K562 (cell line): ENCODE results near the gene SEMA6D. TPM values are rescaled to one million over a fixed set of nuclear protein-coding genes. Genes with fewer than 3 reads are reported as not detected.

Source experiments
- ATAC-seq: fragments of 200-7000 bp; cut with Tn5 transposase; 3 replicates; pipeline ENCODE4 v1.9.1; 2020; ENCODE audit warnings: moderate library complexity
- BruUV-seq: library from RNA; stranded (reverse); fragments of 400-500 nt; replicated peaks from 2 replicates; lab custom pipeline; 2021; lab: Mats Ljungman, UMichigan
- CTCF ChIA-PET: fragments of 300-600 bp; formaldehyde crosslinking; extraction: SDS; loops from one replicate; lab custom pipeline; 2021; ENCODE audit warnings: low intra/inter-chr PET ratio; lab: Yijun Ruan, JAX
- POLR2A ChIA-PET: fragments of 300-600, 350-650 bp; sonication (Branson Sonifier 250); formaldehyde crosslinking; extraction: SDS; loops from one replicate; lab custom pipeline; 2021; ENCODE audit warnings: antibody characterized with exemption, inconsistent platforms; lab: Yijun Ruan, JAX
- DNase-seq, 4 experiments: peaks; one replicate each; pipeline versions ENCODE4 v3.0.0 to v3.0.0-alpha.2; 2011 to 2018; ENCODE audit warnings: low spot score in 3 of 4, mixed read lengths in 3 of 4; ENCODE audit errors: extremely low read depth in 1 of 4
- FAIRE-seq: peaks from 2 replicates; lab custom pipeline; 2011; peaks lifted over from hg19 to GRCh38; lab: Jason Lieb, UNC
- H2AFZ ChIP-seq: 2 replicates; pipeline ENCODE4 v1.6.0; 2011; ENCODE audit warnings: low read depth, low read length, control low read depth, inconsistent platforms
- H3K27ac ChIP-seq: fragments of 200-600 bp; 3 replicates; pipeline ENCODE4 v1.8.0; 2011; ENCODE audit warnings: low read depth, mild to moderate bottlenecking, control low read depth, inconsistent platforms, low read length, moderate library complexity, mixed read lengths; ENCODE audit errors: extremely low read depth
- H3K27me3 ChIP-seq, 2 experiments: fragments of 300-600 bp in 1 of 2; 2 replicates in 1 of 2; 3 replicates in 1 of 2; pipeline versions ENCODE4 v1.6.0 to v1.8.0; 2011; ENCODE audit warnings: inconsistent platforms in 2 of 2, low read length in 2 of 2, mild to moderate bottlenecking in 1 of 2, mixed read lengths in 1 of 2, moderate library complexity in 1 of 2; ENCODE audit not compliant: control insufficient read depth in 2 of 2, insufficient read depth in 2 of 2
- H3K36me3 ChIP-seq: fragments of 300-600 bp; 3 replicates; pipeline ENCODE4 v1.8.0; 2011; ENCODE audit warnings: mild to moderate bottlenecking, low read length, inconsistent platforms; ENCODE audit not compliant: control insufficient read depth, insufficient read depth
- H3K4me1 ChIP-seq, 2 experiments: fragments of 200-600 bp in 1 of 2; replicated peaks in 1 of 2; 2 replicates in 1 of 2; 3 replicates in 1 of 2; pipeline versions ENCODE4 v1.5.1 to v1.8.0; 2011; ENCODE audit warnings: inconsistent platforms in 2 of 2, low read length in 2 of 2, mild to moderate bottlenecking in 1 of 2, mixed read lengths in 1 of 2, moderate library complexity in 1 of 2; ENCODE audit not compliant: control insufficient read depth in 2 of 2, insufficient read depth in 2 of 2
- H3K4me2 ChIP-seq: 2 replicates; pipeline ENCODE4 v1.6.1; 2011; ENCODE audit warnings: low read length, control low read depth, inconsistent platforms, mixed read lengths; ENCODE audit not compliant: insufficient read depth
- H3K4me3 ChIP-seq: fragments of 200-600 bp; sonication (generic), shearing (Covaris generic); 2 replicates; pipeline ENCODE4 v1.5.1; 2016; ENCODE audit warnings: control low read depth, inconsistent platforms
- H3K79me2 ChIP-seq: fragments of 200-600 bp; 3 replicates; pipeline ENCODE4 v1.8.0; 2011; ENCODE audit warnings: low read length, inconsistent platforms; ENCODE audit not compliant: control insufficient read depth, insufficient read depth
- H3K9ac ChIP-seq, 2 experiments: 2 replicates each; pipeline versions ENCODE4 v1.6.0 to v1.6.1; 2011; ENCODE audit warnings: low read depth in 2 of 2, low read length in 2 of 2, control low read depth in 1 of 2, inconsistent platforms in 1 of 2, mild to moderate bottlenecking in 1 of 2, mixed read lengths in 1 of 2; ENCODE audit not compliant: insufficient read depth in 1 of 2
- H3K9me1 ChIP-seq: one replicate; pipeline ENCODE4 v1.6.0; 2011; ENCODE audit warnings: inconsistent platforms, mild to moderate bottlenecking, low read length, moderate library complexity; ENCODE audit not compliant: control insufficient read depth, insufficient read depth
- H3K9me3 ChIP-seq: replicated peaks from 2 replicates; pipeline ENCODE4 v1.5.1; 2011; ENCODE audit warnings: low read depth, low read length, inconsistent platforms; ENCODE audit not compliant: control insufficient read depth, insufficient read depth
- H4K20me1 ChIP-seq: replicated peaks from 2 replicates; pipeline ENCODE4 v1.6.1; 2011; ENCODE audit warnings: low read length, inconsistent platforms, mixed read lengths; ENCODE audit not compliant: control insufficient read depth, insufficient read depth
- HOXB6 ChIP-seq: fragments of 250-450 bp; sonication (Bioruptor Pico); IDR thresholded peaks from 2 replicates; pipeline ENCODE4 v1.5.1; 2022; ENCODE audit warnings: mild to moderate bottlenecking, borderline replicate concordance
- KLF6 ChIP-seq: fragments of 250-450 bp; sonication (Bioruptor Pico); IDR thresholded peaks from 2 replicates; pipeline ENCODE4 v1.4.0; 2020; ENCODE audit warnings: mild to moderate bottlenecking, moderate library complexity, borderline replicate concordance
- MXI1 ChIP-seq: IDR thresholded peaks from 2 replicates; pipeline ENCODE4 v1.6.1; 2011; ENCODE audit warnings: low read depth, mild to moderate bottlenecking, improper control_type of control experiment, low read length
- NBN ChIP-seq: fragments of 450-650 bp; IDR thresholded peaks from 2 replicates; pipeline ENCODE4 v1.6.1; 2016; ENCODE audit warnings: low read depth, mild to moderate bottlenecking
- NFYB ChIP-seq: IDR thresholded peaks from 2 replicates; pipeline ENCODE4 v1.6.1; 2011; ENCODE audit warnings: mild to moderate bottlenecking, moderate library complexity; ENCODE audit not compliant: insufficient read length; ENCODE audit errors: extremely low read depth
- NR2F6 ChIP-seq: fragments of 450-650 bp; formaldehyde crosslinking; IDR thresholded peaks from 2 replicates; pipeline ENCODE4 v1.4.0; 2020; ENCODE audit warnings: mild to moderate bottlenecking
- SP2 ChIP-seq: IDR thresholded peaks from 2 replicates; pipeline ENCODE4 v1.6.1; 2011; ENCODE audit warnings: mild to moderate bottlenecking, low read depth, low read length, moderate library complexity; ENCODE audit not compliant: poor library complexity, severe bottlenecking; ENCODE audit errors: extremely low read depth
- ZNF23 ChIP-seq: fragments of 250-450 bp; sonication (Bioruptor Pico); IDR thresholded peaks from 2 replicates; pipeline ENCODE4 v1.4.0; 2020; ENCODE audit warnings: mild to moderate bottlenecking
- WGBS: fragments of 100-300 bp; shearing (Covaris generic); methylation state at CpG from one replicate; pipeline ENCODE4 v1.1.6; 2016; ENCODE audit warnings: low coverage, mixed read lengths; ENCODE audit not compliant: insufficient coverage; ENCODE audit errors: missing lambda C conversion rate; 5-methylcytosine and 5-hydroxymethylcytosine counted together
- in situ Hi-C: fragments of 300-500 bp; cut with MboI; formaldehyde crosslinking; loops from 4 replicates; pipeline ENCODE4 v1.15.0; 2018; ENCODE audit warnings: inconsistent platforms, mixed read lengths
- intact Hi-C: fragments of 100-400 bp; cut with micrococcal nuclease; formaldehyde crosslinking; loops from 2 replicates; pipeline ENCODE4 v1.14.2; 2022
- polyA plus RNA-seq, 8 experiments: library from polyadenylated mRNA; depleted of rRNA in 4 of 8; stranded (reverse) in 5 of 8; unstranded in 3 of 8; fragments of >200 nt; fragmentation: Nextera tagmentation in 2 of 8; fragmentation: Illumina TruSeq in 1 of 8; extraction: Ambion mirVana in 2 of 8; extraction: Trizol in 1 of 8; gene quantifications; 2 replicates each; pipeline versions ENCODE4 v1.2.1 to v1.2.3, GENCODE V29; 2011 to 2014; ENCODE audit warnings: inconsistent platforms in 1 of 8, missing spikeins in 1 of 8
- total RNA-seq, 7 experiments: library from RNA; depleted of rRNA in 6 of 7; stranded (reverse); fragments of >200 nt in 6 of 7; fragmentation: Illumina TruSeq in 2 of 7; extraction: Trizol in 2 of 7; gene quantifications; 2 replicates each; pipeline versions ENCODE4 v1.2.1 to v1.2.3, GENCODE V29; 2011 to 2021; ENCODE audit warnings: low replicate concordance in 1 of 7

SEMA6D gene
- total and polyA plus RNA-seq, 9 of the 15 experiments (the other 6 are each of a cell fraction or from before 2014, with no cell fraction given): not detected

DNA sequence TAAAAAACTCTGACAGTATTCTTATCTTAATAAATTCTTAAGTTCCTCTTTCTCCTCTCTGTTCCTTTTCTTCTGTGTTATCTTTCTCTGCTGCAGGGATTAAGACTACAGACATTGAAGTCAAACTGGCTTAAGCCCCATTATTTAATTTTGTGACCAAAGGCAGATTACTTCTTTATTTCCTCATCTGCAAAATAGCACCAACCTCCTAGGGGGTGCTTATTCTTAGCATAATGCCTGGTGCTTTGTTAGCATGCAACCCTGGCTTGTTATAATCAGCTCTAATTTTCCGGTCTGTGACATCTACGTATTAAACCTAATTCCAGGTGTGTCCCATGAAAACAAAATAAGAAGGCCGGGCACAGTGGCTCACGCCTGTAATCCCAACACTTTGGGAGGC lies 23.8 kb downstream of the SEMA6D start:
- in situ Hi-C loops: no loop called here
- H3K9me3 ChIP-seq: no peaks in the 10 kb centered on the region
- H3K4me1 ChIP-seq: no peaks in the 10 kb centered on the region
- DNase-seq: no peak
- TF ChIP-seq ZNF23 (no peak), NFYB (no peak), NBN (no peak)
- TF ChIP-seq, all 486 proteins: peak for 0
- Histone ChIP-seq H3K9ac (no peak overlapping the region), H3K4me2 (no peak overlapping the region), H2AFZ (no peak overlapping the region), H4K20me1 (no peaks in the 10 kb centered on the region), H3K27ac (no peak overlapping the region), H3K79me2 (no peaks in the 10 kb centered on the region), H3K9me1 (no peaks in the 10 kb centered on the region), H3K4me3 (no peak overlapping the region), H3K27me3 (no peaks in the 10 kb centered on the region), H3K36me3 (no peaks in the 10 kb centered on the region)
- 2% methylated on average over 4 of the region's 4 CpGs for WGBS
- ChIA-PET CTCF (no interaction called here), POLR2A (no interaction called here)
- no TSS peak for BruUV-seq
- intact Hi-C loops: no loop called here
- no peak for FAIRE-seq
- ATAC-seq: no peak

DNA sequence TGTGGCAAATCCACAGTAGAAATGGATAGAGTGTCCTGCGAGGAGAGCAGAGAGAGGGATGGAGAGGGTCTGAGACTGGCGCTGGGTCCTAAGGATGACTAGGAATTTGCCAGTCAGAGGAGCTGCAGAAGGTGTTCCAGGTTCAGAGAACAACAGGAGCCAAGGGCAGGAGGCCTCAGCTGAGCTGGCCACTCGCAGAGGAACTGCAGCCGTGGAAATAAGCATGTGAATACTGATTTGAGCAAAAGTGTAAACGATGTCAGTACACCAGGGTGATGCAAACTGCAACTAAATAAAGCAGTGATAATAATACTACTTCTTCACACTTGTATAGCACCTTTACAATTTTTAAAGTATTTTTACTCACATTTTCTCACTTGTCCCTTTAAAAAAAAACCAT lies 24.6 kb downstream of the SEMA6D start:
- intact Hi-C loops: no loop called here
- Histone ChIP-seq H3K9me3 (no peaks in the 10 kb centered on the region), H3K36me3 (no peaks in the 10 kb centered on the region), H3K9ac (no peak overlapping the region), H3K4me1 (no peaks in the 10 kb centered on the region), H3K27me3 (no peaks in the 10 kb centered on the region), H2AFZ (no peak overlapping the region), H3K27ac (no peak overlapping the region), H3K4me3 (no peak overlapping the region), H3K4me2 (no peak overlapping the region), H4K20me1 (no peaks in the 10 kb centered on the region), H3K9me1 (no peaks in the 10 kb centered on the region), H3K79me2 (no peaks in the 10 kb centered on the region)
- 0% methylated on average over 5 of the region's 5 CpGs for WGBS
- DNase-seq: no peak
- ChIA-PET CTCF (no interaction called here), POLR2A (no interaction called here)
- in situ Hi-C loops: no loop called here
- no TSS peak for BruUV-seq
- no peak for ATAC-seq
- FAIRE-seq: no peak
- no peak for TF ChIP-seq KLF6 (CRISPR knock-in tag)
- no peak for TF ChIP-seq NR2F6 (CRISPR knock-in tag)
- TF ChIP-seq HOXB6 (CRISPR knock-in tag): no peak
- no peak for TF ChIP-seq MXI1
- TF ChIP-seq SP2: no peak
